Stimulated activated CD8-positive, alpha-beta memory T cell treated with anti-CD3 and anti-CD28 coated beads, Interleukin-7, amount 100 ng/mL, for 24 hours (primary cell): Measurements from ENCODE around the gene IL22RA1.

Experiments used
- DNase-seq: peaks from one replicate; pipeline ENCODE4 v3.0.0-alpha.2; 2020; ENCODE audit warnings: low read depth

Gene IL22RA1

GRCh38 chr1:24142546-24143534 lies at the start of gene IL22RA1:
IL22RA1 (minus strand) TSS chr1:24143140; CDS start chr1:24143082, 58 bp downstream.
- no peak for DNase-seq

GRCh38 chr1:24191860-24192259 lies 48.9 kb upstream of the IL22RA1 start:
- no peak for DNase-seq

- no peak for DNase-seq
These were observed 48.1 kb upstream of the IL22RA1 start for GRCh38 chr1:24190983-24191461.

- no peak for DNase-seq
These were observed 46.6 kb upstream of the IL22RA1 start for GRCh38 chr1:24189528-24189927.

- peak; percentile 52 for DNase-seq
These were observed 44.3 kb upstream of the IL22RA1 start, which contains the start of gene IFNLR1 for GRCh38 chr1:24186993-24187790. IFNLR1 (minus strand) TSS chr1:24187289; CDS start chr1:24187248, 41 bp downstream.

GRCh38 chr1:24186711-24186992 lies 43.7 kb upstream of the IL22RA1 start:
- no peak for DNase-seq

- no peak for DNase-seq
These were observed 43.2 kb upstream of the IL22RA1 start for GRCh38 chr1:24186031-24186710.

- DNase-seq: no peak
These were observed 42.1 kb upstream of the IL22RA1 start for GRCh38 chr1:24185076-24185475.

- no peak for DNase-seq
These were observed 39.1 kb upstream of the IL22RA1 start for GRCh38 chr1:24182061-24182460.

GRCh38 chr1:24181619-24182018 lies 38.7 kb upstream of the IL22RA1 start:
- DNase-seq: no peak

GRCh38 chr1:24180676-24181075 lies 37.7 kb upstream of the IL22RA1 start:
- DNase-seq: no peak

- no peak for DNase-seq
These were observed 36.4 kb upstream of the IL22RA1 start for GRCh38 chr1:24179251-24179840.

GRCh38 chr1:24178407-24178806 lies 35.5 kb upstream of the IL22RA1 start:
- no peak for DNase-seq

- no peak for DNase-seq
These were observed 34.2 kb upstream of the IL22RA1 start for GRCh38 chr1:24177161-24177560.

GRCh38 chr1:24175033-24175755 lies 32.3 kb upstream of the IL22RA1 start:
- no peak for DNase-seq

- no peak for DNase-seq
These were observed 31.0 kb upstream of the IL22RA1 start for GRCh38 chr1:24173638-24174575.

- DNase-seq: no peak
These were observed 29.7 kb upstream of the IL22RA1 start for GRCh38 chr1:24172598-24172997.

GRCh38 chr1:24169286-24169685 lies 26.3 kb upstream of the IL22RA1 start:
- no peak for DNase-seq

- DNase-seq: no peak
These were observed 25.3 kb upstream of the IL22RA1 start for GRCh38 chr1:24168245-24168644.

GRCh38 chr1:24167008-24167407 lies 24.1 kb upstream of the IL22RA1 start:
- no peak for DNase-seq
